ENCODE data around the gene ATP11A. TPM values are rescaled to one million over a fixed set of nuclear protein-coding genes. Genes with fewer than 3 reads are reported as not detected.

ATP11A gene
- polyA plus RNA-seq, 4 donors: 3.2 to 79.6 (median 9.5) TPM

DNA sequence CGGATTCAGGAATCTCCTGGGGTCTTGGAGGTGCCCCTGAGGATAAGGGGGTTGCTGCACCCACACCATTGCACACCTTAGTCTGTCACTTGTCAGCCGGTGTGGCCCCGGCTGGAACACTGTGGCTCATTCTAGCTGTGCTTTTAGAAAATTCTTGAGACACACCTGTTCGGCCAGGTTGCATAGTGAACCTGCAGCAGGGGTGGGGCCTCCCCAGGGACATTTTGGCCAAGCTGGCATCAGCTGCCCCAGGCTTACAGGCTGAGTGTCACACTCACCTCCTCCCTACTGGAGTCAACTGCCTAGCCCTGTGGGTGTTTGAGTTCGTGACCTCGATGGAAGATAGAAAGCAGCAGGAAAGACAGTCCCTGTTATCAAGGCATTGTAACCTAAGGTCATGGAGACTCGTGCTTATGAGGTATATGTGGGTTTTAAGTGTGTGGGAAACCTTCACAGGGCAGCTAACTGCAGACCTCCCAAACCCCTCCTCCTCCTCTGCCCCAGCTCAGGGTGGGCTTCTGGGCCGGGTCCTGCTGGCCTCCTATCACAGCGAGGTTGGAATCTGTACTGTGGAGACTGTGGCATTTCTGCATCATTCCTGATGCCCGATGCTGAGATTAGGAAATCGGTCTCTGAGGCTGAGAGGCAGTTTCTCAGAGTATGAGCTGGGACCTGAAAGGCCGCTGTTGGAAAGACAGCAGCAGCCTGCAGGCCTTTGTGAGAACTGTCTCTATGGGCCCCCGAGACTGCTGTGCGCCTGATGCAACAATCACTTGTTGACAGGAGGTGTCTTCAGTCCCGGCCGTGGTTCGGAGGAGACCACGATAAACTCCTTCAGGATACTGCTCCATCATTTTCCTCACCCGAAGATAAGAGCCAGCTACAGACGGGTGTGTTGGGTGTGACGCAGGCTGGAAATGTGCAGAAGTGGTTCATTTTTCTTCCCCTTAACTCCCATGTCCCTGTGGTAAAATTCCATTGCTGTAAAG lies 72.2 kb downstream of the ATP11A start:
- no peak overlapping the region for H3K27ac ChIP-seq (ENCODE audit: low read depth in 1 of 3, low read length in 2 of 3)
- WGBS, 3 donors: 77 to 83% (median 80%) methylated on average over 21 of the region's 21 CpGs
- H3K36me3 ChIP-seq (ENCODE audit: control insufficient read depth in 3 of 3, insufficient read depth in 2 of 3, low read depth in 1 of 3, low read length in 3 of 3): peaks cover 0 to 30% (median 0%) of the 10 kb centered on the region in 3 donors
- DNase-seq: no peak
- no peaks in the 10 kb centered on the region for H3K27me3 ChIP-seq (ENCODE audit: control insufficient read depth in 3 of 3, insufficient read depth in 3 of 3, low read length in 3 of 3)
- H3K9me3 ChIP-seq (ENCODE audit: control insufficient read depth in 2 of 2, insufficient read depth in 1 of 2, low read depth in 1 of 2, low read length in 1 of 2): no peaks in the 10 kb centered on the region
- no peak for FAIRE-seq
- no peak overlapping the region for H3K4me3 ChIP-seq (ENCODE audit: low read depth in 1 of 3, low read length in 3 of 3)
- peaks cover 0 to 12% (median 5%) of the 10 kb centered on the region in 3 donors for H3K4me1 ChIP-seq (ENCODE audit: control insufficient read depth in 3 of 3, insufficient read depth in 2 of 3, low read depth in 1 of 3, low read length in 2 of 3)

DNA sequence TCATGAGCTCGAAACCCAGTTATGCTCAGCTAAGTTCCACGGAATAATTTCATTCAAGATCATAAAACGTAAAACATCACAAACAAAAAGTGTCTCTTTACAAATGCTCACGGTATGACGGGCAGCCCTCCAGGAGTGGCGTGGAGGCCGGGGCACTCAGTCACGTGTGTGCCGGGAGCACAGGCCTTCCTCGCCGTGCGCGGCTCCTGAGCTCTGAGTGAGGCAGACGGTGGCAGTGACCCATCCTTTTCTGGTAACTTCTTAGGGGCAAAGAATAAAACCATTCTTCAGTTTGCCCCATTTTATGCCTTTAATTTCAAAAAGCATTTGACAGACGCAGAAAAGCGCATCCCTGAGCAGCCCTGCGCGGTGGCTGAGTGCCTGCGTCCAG lies 72.8 kb downstream of the ATP11A start:
- Histone ChIP-seq H3K27me3 (ENCODE audit: control insufficient read depth in 3 of 3, insufficient read depth in 3 of 3, low read length in 3 of 3) (no peaks in the 10 kb centered on the region), H3K27ac (ENCODE audit: low read depth in 1 of 3, low read length in 2 of 3) (no peak overlapping the region), H3K4me1 (ENCODE audit: control insufficient read depth in 3 of 3, insufficient read depth in 2 of 3, low read depth in 1 of 3, low read length in 2 of 3) (peaks cover 0 to 10% (median 5%) of the 10 kb centered on the region in 3 donors), H3K9me3 (ENCODE audit: control insufficient read depth in 2 of 2, insufficient read depth in 1 of 2, low read depth in 1 of 2, low read length in 1 of 2) (no peaks in the 10 kb centered on the region), H3K36me3 (ENCODE audit: control insufficient read depth in 3 of 3, insufficient read depth in 2 of 3, low read depth in 1 of 3, low read length in 3 of 3) (peaks cover 0 to 30% (median 0%) of the 10 kb centered on the region in 3 donors), H3K4me3 (ENCODE audit: low read depth in 1 of 3, low read length in 3 of 3) (no peak overlapping the region)
- no peak for DNase-seq
- FAIRE-seq: no peak
- 95 to 99% (median 97%) methylated on average over 19 of the region's 19 CpGs for WGBS, 3 donors

DNA sequence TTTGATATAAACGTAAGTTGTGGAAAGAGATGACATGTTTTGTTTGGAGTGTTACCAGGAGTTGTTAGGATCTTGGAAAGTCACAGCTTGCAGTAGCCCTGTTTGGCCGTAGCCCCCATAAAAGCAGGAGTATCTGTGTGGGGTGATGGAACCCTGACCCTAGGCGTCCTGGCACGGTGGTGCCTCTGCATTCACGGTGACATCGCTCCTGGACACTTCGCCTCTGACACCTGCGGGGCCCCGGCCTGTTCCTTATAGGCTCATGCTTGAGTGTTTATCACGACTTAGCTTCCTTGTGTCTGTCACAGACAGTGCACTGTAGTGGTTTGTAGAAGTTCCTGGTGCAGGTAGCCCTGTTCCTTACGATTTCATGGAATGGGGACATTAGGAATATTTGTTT lies 74.2 kb downstream of the ATP11A start:
- Histone ChIP-seq H3K9me3 (ENCODE audit: control insufficient read depth in 2 of 2, insufficient read depth in 1 of 2, low read depth in 1 of 2, low read length in 1 of 2) (no peaks in the 10 kb centered on the region), H3K27me3 (ENCODE audit: control insufficient read depth in 3 of 3, insufficient read depth in 3 of 3, low read length in 3 of 3) (no peaks in the 10 kb centered on the region), H3K36me3 (ENCODE audit: control insufficient read depth in 3 of 3, insufficient read depth in 2 of 3, low read depth in 1 of 3, low read length in 3 of 3) (peaks cover 0 to 43% (median 0%) of the 10 kb centered on the region in 3 donors), H3K27ac (ENCODE audit: low read depth in 1 of 3, low read length in 2 of 3) (no peak overlapping the region), H3K4me1 (ENCODE audit: control insufficient read depth in 3 of 3, insufficient read depth in 2 of 3, low read depth in 1 of 3, low read length in 2 of 3) (peaks cover 0 to 11% (median 5%) of the 10 kb centered on the region in 3 donors), H3K4me3 (ENCODE audit: low read depth in 1 of 3, low read length in 3 of 3) (no peak overlapping the region)
- 90 to 91% (median 90%) methylated on average over 11 of the region's 11 CpGs for WGBS, 3 donors
- no peak for DNase-seq
- no peak for FAIRE-seq

DNA sequence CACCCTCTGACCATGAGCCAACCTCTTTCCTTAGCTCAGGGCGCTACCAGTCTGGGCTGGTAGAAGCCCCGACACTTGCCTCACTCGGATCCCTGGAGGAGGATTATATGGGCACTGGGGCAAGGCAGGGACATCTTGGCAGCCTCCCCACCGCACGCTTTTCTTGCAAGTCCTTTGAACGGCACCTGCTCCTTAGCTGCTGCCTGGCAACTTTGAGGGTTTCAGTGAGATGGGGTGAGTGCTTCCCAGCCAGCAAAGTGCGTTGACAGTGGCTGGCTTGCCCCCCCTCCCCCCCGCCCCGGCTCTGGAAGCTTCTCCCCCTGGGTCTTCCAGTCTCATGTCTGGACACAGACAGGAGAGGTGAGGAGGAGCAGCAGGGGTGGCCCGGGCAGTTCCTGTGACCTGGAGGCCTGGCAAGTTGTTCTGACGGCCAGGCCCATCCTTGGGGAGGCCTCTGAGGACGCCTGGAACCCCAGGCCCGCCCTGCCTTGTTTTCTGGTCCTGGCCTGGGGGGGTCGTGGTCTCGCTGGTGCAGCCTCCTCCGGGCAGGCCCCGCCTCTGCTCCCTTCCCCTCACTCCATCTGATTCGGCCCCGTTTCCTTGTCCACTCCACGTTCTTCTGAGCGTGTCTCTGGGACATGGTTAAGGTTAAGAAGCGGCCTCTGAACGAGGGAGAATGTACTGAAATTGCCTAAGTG lies 75.2 kb downstream of the ATP11A start:
- DNase-seq: no peak
- FAIRE-seq: no peak
- WGBS, 3 donors: 88 to 90% (median 90%) methylated on average over 22 to 23 of the region's 23 CpGs
- Histone ChIP-seq H3K27me3 (ENCODE audit: control insufficient read depth in 3 of 3, insufficient read depth in 3 of 3, low read length in 3 of 3) (no peaks in the 10 kb centered on the region), H3K27ac (ENCODE audit: low read depth in 1 of 3, low read length in 2 of 3) (no peak overlapping the region), H3K4me1 (ENCODE audit: control insufficient read depth in 3 of 3, insufficient read depth in 2 of 3, low read depth in 1 of 3, low read length in 2 of 3) (peaks cover 0 to 13% (median 2%) of the 10 kb centered on the region in 3 donors), H3K4me3 (ENCODE audit: low read depth in 1 of 3, low read length in 3 of 3) (no peak overlapping the region), H3K9me3 (ENCODE audit: control insufficient read depth in 2 of 2, insufficient read depth in 1 of 2, low read depth in 1 of 2, low read length in 1 of 2) (no peaks in the 10 kb centered on the region), H3K36me3 (ENCODE audit: control insufficient read depth in 3 of 3, insufficient read depth in 2 of 3, low read depth in 1 of 3, low read length in 3 of 3) (peaks cover 0 to 52% (median 0%) of the 10 kb centered on the region in 3 donors)

DNA sequence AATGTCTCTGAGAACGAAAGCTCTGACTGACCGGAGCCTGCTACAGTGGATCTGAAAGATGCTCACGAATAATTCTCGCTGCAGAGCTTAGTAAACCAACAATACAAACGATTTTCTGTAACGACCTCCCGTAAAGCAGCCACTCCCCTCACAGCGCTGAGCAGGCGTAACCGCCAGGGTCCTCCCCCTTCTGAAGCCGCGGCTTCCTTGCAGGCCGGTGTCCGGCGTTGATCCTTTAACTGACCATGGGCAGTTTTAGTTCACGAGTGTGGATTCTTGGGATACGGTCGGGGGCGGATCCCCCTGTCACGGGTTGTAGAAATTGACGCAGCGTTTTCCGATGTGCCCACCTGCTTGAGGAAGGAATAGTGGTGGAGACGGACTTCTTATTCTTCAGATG lies 75.9 kb downstream of the ATP11A start:
- Histone ChIP-seq H3K27me3 (ENCODE audit: control insufficient read depth in 3 of 3, insufficient read depth in 3 of 3, low read length in 3 of 3) (no peaks in the 10 kb centered on the region), H3K4me3 (ENCODE audit: low read depth in 1 of 3, low read length in 3 of 3) (no peak overlapping the region), H3K9me3 (ENCODE audit: control insufficient read depth in 2 of 2, insufficient read depth in 1 of 2, low read depth in 1 of 2, low read length in 1 of 2) (no peaks in the 10 kb centered on the region), H3K36me3 (ENCODE audit: control insufficient read depth in 3 of 3, insufficient read depth in 2 of 3, low read depth in 1 of 3, low read length in 3 of 3) (peaks cover 0 to 59% (median 0%) of the 10 kb centered on the region in 3 donors), H3K27ac (ENCODE audit: low read depth in 1 of 3, low read length in 2 of 3) (no peak overlapping the region), H3K4me1 (ENCODE audit: control insufficient read depth in 3 of 3, insufficient read depth in 2 of 3, low read depth in 1 of 3, low read length in 2 of 3) (peaks cover 0 to 11% (median 0%) of the 10 kb centered on the region in 3 donors)
- WGBS, 3 donors: 93 to 96% (median 95%) methylated on average over 24 of the region's 24 CpGs
- FAIRE-seq (no peak), DNase-seq (no peak)

DNA sequence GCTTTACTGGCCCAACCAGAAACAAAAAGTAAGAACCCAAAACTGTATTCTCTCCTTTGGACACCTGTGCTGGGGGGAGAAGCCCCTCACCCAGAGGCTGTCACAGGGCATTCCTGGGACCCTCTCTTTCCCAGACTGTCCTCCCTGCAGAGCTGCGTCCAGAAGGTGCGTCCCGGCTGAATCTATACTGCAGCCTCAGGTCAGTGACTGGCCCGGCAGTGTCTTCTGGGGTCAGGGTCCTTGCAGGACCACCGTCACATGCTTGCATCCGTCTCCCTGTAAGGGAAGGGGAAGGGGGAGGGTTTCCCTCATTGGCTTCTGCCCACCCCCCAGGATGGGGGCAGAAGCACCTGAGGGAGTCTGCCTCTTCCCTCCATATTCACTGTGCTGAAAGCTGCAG lies 76.5 kb downstream of the ATP11A start:
- H3K9me3 ChIP-seq (ENCODE audit: control insufficient read depth in 2 of 2, insufficient read depth in 1 of 2, low read depth in 1 of 2, low read length in 1 of 2): no peaks in the 10 kb centered on the region
- no peak overlapping the region for H3K27ac ChIP-seq (ENCODE audit: low read depth in 1 of 3, low read length in 2 of 3)
- H3K4me3 ChIP-seq (ENCODE audit: low read depth in 1 of 3, low read length in 3 of 3): no peak overlapping the region
- FAIRE-seq: no peak
- no peaks in the 10 kb centered on the region for H3K27me3 ChIP-seq (ENCODE audit: control insufficient read depth in 3 of 3, insufficient read depth in 3 of 3, low read length in 3 of 3)
- H3K36me3 ChIP-seq (ENCODE audit: control insufficient read depth in 3 of 3, insufficient read depth in 2 of 3, low read depth in 1 of 3, low read length in 3 of 3): peaks cover 0 to 61% (median 0%) of the 10 kb centered on the region in 3 donors
- peaks cover 0 to 7% (median 0%) of the 10 kb centered on the region in 3 donors for H3K4me1 ChIP-seq (ENCODE audit: control insufficient read depth in 3 of 3, insufficient read depth in 2 of 3, low read depth in 1 of 3, low read length in 2 of 3)
- 87 to 94% (median 91%) methylated on average over 6 of the region's 6 CpGs for WGBS, 3 donors
- no peak for DNase-seq

DNA sequence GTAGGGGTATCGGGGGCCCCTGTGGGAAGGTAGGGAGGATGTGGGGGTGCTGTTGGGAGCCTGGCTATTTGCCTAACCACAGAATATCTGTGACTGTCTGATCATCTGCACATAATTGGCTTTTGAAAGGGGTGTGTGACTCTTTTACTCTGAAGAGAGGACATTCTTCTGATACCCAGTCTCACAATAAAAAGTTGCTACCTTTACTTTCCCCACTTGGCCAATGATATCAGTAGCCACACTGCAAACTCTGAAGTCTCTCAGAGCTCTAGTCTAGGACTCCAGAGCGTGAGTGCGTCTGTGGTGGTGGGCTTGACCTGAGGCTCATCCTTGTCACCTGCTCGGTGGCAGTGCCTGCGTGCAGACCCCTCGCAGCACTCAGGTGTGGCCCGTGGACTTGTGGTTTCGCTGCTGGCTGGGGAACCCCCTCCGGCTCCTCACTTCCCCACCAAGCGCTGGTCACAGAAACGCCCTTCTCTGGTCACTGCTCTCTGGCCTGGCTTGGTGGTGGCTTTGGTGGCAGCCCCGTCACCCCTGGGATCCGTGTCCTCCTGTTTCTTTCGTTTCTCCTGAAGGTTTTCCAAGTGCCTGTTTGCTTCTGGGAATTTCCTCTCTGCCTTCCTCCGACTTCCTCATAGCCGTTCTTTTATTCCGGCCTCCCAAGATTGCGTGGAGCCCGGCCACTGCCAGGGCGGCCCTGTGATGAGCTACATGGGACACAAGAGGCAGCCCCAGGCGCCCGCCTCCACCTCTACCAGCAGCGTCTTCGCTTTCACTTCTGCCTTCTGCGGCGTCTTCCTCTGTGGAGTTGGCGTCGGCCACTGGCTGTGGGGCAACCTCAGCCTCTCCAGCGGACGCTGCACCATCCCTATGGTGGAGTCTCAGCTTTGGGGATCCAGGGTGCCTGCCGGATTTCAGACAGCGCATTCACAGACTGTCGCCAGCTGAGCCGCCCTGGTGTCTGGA lies 78.0 kb downstream of the ATP11A start:
- WGBS, 3 donors: 78 to 87% (median 80%) methylated on average over 34 of the region's 34 CpGs

More for the DNA sequence above, 78.0 kb downstream of the ATP11A start:
- H3K27ac ChIP-seq (ENCODE audit: low read depth in 1 of 3, low read length in 2 of 3): no peak overlapping the region
- no peak overlapping the region for H3K4me3 ChIP-seq (ENCODE audit: low read depth in 1 of 3, low read length in 3 of 3)
- H3K9me3 ChIP-seq (ENCODE audit: control insufficient read depth in 2 of 2, insufficient read depth in 1 of 2, low read depth in 1 of 2, low read length in 1 of 2): no peaks in the 10 kb centered on the region
- H3K36me3 ChIP-seq (ENCODE audit: control insufficient read depth in 3 of 3, insufficient read depth in 2 of 3, low read depth in 1 of 3, low read length in 3 of 3): peaks cover 0 to 57% (median 0%) of the 10 kb centered on the region in 3 donors
- H3K4me1 ChIP-seq (ENCODE audit: control insufficient read depth in 3 of 3, insufficient read depth in 2 of 3, low read depth in 1 of 3, low read length in 2 of 3): peaks cover 0 to 8% (median 0%) of the 10 kb centered on the region in 3 donors
- FAIRE-seq (no peak), DNase-seq (no peak)
- H3K27me3 ChIP-seq (ENCODE audit: control insufficient read depth in 3 of 3, insufficient read depth in 3 of 3, low read length in 3 of 3): no peaks in the 10 kb centered on the region

Data from small intestine (tissue), 7 donors.